HepG2 (cell line): ENCODE measurements around the gene KRT32. TPM values are rescaled to one million over a fixed set of nuclear protein-coding genes. Genes with fewer than 3 reads are reported as not detected.

Experiments used
- ELF1 ChIP-seq: sonication (generic); formaldehyde crosslinking; IDR thresholded peaks from 2 replicates; pipeline ENCODE4 v1.4.0; 2020; ENCODE audit warnings: missing genetic modification reagents
- FOSL2 ChIP-seq: sonication (generic); formaldehyde crosslinking; IDR thresholded peaks from 2 replicates; pipeline ENCODE4 v1.4.0; 2020; ENCODE audit warnings: missing genetic modification reagents
- MYC ChIP-seq: sonication (generic); formaldehyde crosslinking; IDR thresholded peaks from 2 replicates; pipeline ENCODE4 v1.9.0; 2021; ENCODE audit warnings: missing genetic modification reagents, borderline replicate concordance
- PAX8 ChIP-seq: sonication (generic); formaldehyde crosslinking; IDR thresholded peaks from 2 replicates; pipeline ENCODE4 v1.8.0; 2022; ENCODE audit warnings: mild to moderate bottlenecking, missing genetic modification reagents, borderline replicate concordance
- TARDBP ChIP-seq: sonication (generic); formaldehyde crosslinking; IDR thresholded peaks from 2 replicates; pipeline ENCODE4 v1.8.0; 2022; ENCODE audit warnings: mild to moderate bottlenecking, missing genetic modification reagents
- TGIF2 ChIP-seq: IDR thresholded peaks from 2 replicates; pipeline ENCODE4 v1.6.1; 2016; ENCODE audit warnings: control low read depth, missing compliant biosample characterization
- ZNF317 ChIP-seq: sonication (generic); formaldehyde crosslinking; IDR thresholded peaks from 2 replicates; pipeline ENCODE4 v1.5.0; 2020; ENCODE audit warnings: mild to moderate bottlenecking, missing genetic modification reagents
- ZNF790 ChIP-seq: sonication (generic); formaldehyde crosslinking; IDR thresholded peaks from 2 replicates; pipeline ENCODE4 v1.8.0; 2022; ENCODE audit warnings: missing genetic modification reagents, mild to moderate bottlenecking, borderline replicate concordance
- polyA plus RNA-seq, 8 experiments: library from polyadenylated mRNA; depleted of rRNA in 3 of 8; stranded (reverse) in 7 of 8; unstranded in 1 of 8; fragments of >200 nt; fragmentation: Illumina TruSeq in 4 of 8; extraction: Trizol in 4 of 8; gene quantifications; 2 replicates each; pipeline versions ENCODE4 v1.2.1 to v1.2.3, GENCODE V29; 2011 to 2016; ENCODE audit warnings: low read depth in 4 of 8, missing spikeins in 1 of 8, mixed read lengths in 1 of 8; ENCODE audit not compliant: insufficient read depth in 1 of 8
- total RNA-seq, 5 experiments: library from RNA; depleted of rRNA; stranded (reverse); fragments of >200 nt; fragmentation: Illumina TruSeq; extraction: Trizol; gene quantifications; 2 replicates each; pipeline ENCODE4 v1.2.3, GENCODE V29; 2016; ENCODE audit warnings: low read depth in 1 of 5
- TF ChIP-seq, protein P1 (sequence below): sonication (generic); formaldehyde crosslinking; IDR thresholded peaks from 2 replicates; pipeline ENCODE4 v1.9.0; 2022; ENCODE audit warnings: low read depth, missing genetic modification reagents
- TF ChIP-seq, protein P2 (sequence below): sonication (generic); formaldehyde crosslinking; IDR thresholded peaks from 2 replicates; pipeline ENCODE4 v1.5.0; 2020; ENCODE audit warnings: missing genetic modification reagents, mild to moderate bottlenecking, borderline replicate concordance
- TF ChIP-seq, protein P3 (sequence below): sonication (generic); formaldehyde crosslinking; IDR thresholded peaks from 2 replicates; pipeline ENCODE4 v1.9.0; 2022; ENCODE audit warnings: missing genetic modification reagents, mild to moderate bottlenecking, borderline replicate concordance
- TF ChIP-seq, protein P4 (sequence below): IDR thresholded peaks from 2 replicates; pipeline ENCODE4 v1.6.1; 2016; ENCODE audit warnings: low read depth, borderline replicate concordance
- TF ChIP-seq, protein P5 (sequence below): sonication (generic); formaldehyde crosslinking; IDR thresholded peaks from 2 replicates; pipeline ENCODE4 v1.4.0; 2020; ENCODE audit warnings: missing genetic modification reagents
- TF ChIP-seq, protein P6 (sequence below): IDR thresholded peaks from 2 replicates; pipeline ENCODE4 v1.6.1; 2016
- TF ChIP-seq, protein P7 (sequence below): sonication (generic); formaldehyde crosslinking; IDR thresholded peaks from 2 replicates; pipeline ENCODE4 v1.4.0; 2020; ENCODE audit warnings: missing genetic modification reagents

Gene KRT32
- total and polyA plus RNA-seq, 2 of the 13 experiments (the other 11 are each of a cell fraction or from before 2014, with no cell fraction given) = not detected

DNA sequence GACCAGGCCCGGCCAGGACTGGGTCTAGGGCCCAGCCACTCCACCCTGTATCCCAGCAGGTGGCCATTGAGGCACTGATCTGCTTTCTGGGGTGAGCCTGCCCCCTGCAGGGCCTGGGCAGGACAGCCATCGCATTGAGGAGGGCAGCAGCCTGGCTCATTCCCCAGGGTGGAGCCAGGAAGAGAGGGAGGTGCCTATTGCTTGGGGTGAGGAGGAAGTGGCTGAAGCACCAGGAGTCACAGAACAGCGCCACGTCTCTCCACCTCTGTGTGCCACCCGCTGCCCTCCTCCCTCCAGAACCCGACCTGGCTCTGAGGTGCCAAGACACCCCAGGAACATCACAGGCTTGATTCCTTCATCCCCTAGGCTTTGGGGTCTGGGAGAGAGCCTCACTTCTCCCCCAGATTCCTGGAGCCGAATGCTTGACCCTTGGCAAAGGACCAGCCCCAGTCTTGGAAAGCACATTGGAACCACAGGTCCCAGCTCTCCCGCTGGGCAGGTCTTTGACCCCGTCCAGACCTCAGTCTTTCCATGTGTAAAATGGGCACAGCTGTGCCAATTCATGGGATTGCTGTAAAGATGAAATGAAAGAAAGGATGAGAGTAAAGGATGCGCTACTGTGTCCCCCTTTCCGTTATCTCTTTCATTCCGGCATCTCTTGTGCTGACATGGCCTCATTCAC, 29.8 kb upstream of the KRT32 start (continued):
- TF ChIP-seq TARDBP (CRISPR knock-in tag) (peak; percentile 27; the same call in 1 of the 2 replicates), ZNF317 (CRISPR knock-in tag) (no peak), MYC (no peak), TGIF2 (CRISPR knock-in tag) (no peak), FOSL2 (CRISPR knock-in tag) (peak; percentile 27; the same call in 1 of the 2 replicates), ZNF790 (CRISPR knock-in tag) (no peak), ELF1 (peak; percentile 47), PAX8 (CRISPR knock-in tag) (no peak)
- TF ChIP-seq, protein P1, sequence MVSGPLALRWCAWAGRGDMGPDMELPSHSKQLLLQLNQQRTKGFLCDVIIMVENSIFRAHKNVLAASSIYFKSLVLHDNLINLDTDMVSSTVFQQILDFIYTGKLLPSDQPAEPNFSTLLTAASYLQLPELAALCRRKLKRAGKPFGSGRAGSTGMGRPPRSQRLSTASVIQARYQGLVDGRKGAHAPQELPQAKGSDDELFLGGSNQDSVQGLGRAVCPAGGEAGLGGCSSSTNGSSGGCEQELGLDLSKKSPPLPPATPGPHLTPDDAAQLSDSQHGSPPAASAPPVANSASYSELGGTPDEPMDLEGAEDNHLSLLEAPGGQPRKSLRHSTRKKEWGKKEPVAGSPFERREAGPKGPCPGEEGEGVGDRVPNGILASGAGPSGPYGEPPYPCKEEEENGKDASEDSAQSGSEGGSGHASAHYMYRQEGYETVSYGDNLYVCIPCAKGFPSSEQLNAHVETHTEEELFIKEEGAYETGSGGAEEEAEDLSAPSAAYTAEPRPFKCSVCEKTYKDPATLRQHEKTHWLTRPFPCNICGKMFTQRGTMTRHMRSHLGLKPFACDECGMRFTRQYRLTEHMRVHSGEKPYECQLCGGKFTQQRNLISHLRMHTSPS (CRISPR knock-in tag) = 0 out of 2 replicates have a peak, but pooled peaks have one; percentile 58
- TF ChIP-seq, protein P2, sequence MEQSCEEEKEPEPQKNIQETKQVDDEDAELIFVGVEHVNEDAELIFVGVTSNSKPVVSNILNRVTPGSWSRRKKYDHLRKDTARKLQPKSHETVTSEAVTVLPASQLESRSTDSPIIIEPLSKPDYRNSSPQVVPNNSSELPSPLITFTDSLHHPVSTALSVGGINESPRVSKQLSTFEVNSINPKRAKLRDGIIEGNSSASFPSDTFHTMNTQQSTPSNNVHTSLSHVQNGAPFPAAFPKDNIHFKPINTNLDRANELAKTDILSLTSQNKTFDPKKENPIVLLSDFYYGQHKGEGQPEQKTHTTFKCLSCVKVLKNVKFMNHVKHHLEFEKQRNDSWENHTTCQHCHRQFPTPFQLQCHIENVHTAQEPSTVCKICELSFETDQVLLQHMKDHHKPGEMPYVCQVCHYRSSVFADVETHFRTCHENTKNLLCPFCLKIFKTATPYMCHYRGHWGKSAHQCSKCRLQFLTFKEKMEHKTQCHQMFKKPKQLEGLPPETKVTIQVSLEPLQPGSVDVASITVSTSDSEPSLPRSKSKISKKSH (CRISPR knock-in tag) = no peak
- TF ChIP-seq, protein P3, sequence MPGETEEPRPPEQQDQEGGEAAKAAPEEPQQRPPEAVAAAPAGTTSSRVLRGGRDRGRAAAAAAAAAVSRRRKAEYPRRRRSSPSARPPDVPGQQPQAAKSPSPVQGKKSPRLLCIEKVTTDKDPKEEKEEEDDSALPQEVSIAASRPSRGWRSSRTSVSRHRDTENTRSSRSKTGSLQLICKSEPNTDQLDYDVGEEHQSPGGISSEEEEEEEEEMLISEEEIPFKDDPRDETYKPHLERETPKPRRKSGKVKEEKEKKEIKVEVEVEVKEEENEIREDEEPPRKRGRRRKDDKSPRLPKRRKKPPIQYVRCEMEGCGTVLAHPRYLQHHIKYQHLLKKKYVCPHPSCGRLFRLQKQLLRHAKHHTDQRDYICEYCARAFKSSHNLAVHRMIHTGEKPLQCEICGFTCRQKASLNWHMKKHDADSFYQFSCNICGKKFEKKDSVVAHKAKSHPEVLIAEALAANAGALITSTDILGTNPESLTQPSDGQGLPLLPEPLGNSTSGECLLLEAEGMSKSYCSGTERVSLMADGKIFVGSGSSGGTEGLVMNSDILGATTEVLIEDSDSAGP (CRISPR knock-in tag) = 0 out of 2 replicates have a peak, but pooled peaks have one; percentile 30
- TF ChIP-seq, protein P4, sequence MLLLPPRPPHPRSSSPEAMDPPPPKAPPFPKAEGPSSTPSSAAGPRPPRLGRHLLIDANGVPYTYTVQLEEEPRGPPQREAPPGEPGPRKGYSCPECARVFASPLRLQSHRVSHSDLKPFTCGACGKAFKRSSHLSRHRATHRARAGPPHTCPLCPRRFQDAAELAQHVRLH (CRISPR knock-in tag) = no peak
- TF ChIP-seq, protein P5, sequence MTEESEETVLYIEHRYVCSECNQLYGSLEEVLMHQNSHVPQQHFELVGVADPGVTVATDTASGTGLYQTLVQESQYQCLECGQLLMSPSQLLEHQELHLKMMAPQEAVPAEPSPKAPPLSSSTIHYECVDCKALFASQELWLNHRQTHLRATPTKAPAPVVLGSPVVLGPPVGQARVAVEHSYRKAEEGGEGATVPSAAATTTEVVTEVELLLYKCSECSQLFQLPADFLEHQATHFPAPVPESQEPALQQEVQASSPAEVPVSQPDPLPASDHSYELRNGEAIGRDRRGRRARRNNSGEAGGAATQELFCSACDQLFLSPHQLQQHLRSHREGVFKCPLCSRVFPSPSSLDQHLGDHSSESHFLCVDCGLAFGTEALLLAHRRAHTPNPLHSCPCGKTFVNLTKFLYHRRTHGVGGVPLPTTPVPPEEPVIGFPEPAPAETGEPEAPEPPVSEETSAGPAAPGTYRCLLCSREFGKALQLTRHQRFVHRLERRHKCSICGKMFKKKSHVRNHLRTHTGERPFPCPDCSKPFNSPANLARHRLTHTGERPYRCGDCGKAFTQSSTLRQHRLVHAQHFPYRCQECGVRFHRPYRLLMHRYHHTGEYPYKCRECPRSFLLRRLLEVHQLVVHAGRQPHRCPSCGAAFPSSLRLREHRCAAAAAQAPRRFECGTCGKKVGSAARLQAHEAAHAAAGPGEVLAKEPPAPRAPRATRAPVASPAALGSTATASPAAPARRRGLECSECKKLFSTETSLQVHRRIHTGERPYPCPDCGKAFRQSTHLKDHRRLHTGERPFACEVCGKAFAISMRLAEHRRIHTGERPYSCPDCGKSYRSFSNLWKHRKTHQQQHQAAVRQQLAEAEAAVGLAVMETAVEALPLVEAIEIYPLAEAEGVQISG (CRISPR knock-in tag) = no peak
- TF ChIP-seq, protein P6, sequence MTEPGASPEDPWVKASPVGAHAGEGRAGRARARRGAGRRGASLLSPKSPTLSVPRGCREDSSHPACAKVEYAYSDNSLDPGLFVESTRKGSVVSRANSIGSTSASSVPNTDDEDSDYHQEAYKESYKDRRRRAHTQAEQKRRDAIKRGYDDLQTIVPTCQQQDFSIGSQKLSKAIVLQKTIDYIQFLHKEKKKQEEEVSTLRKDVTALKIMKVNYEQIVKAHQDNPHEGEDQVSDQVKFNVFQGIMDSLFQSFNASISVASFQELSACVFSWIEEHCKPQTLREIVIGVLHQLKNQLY (CRISPR knock-in tag) = no peak
- TF ChIP-seq, protein P7, sequence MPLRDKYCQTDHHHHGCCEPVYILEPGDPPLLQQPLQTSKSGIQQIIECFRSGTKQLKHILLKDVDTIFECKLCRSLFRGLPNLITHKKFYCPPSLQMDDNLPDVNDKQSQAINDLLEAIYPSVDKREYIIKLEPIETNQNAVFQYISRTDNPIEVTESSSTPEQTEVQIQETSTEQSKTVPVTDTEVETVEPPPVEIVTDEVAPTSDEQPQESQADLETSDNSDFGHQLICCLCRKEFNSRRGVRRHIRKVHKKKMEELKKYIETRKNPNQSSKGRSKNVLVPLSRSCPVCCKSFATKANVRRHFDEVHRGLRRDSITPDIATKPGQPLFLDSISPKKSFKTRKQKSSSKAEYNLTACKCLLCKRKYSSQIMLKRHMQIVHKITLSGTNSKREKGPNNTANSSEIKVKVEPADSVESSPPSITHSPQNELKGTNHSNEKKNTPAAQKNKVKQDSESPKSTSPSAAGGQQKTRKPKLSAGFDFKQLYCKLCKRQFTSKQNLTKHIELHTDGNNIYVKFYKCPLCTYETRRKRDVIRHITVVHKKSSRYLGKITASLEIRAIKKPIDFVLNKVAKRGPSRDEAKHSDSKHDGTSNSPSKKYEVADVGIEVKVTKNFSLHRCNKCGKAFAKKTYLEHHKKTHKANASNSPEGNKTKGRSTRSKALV (CRISPR knock-in tag) = no peak
